NCI-H2107 treated with DMSO at 0.1 percent for 48 hours (cell line): ENCODE results near the gene FBXO31.
"Not testable (repeated sequence)": the region's sequence is repeated elsewhere in the genome, so short reads cannot be mapped to it uniquely, and the experiment has no call there.

Experiments used
- DNase-seq: peaks from one replicate; lab custom pipeline; 2025; ENCODE audit not compliant: unreplicated experiment; lab: John Stamatoyannopoulos, UW

Gene FBXO31

GRCh38 chr16:87387942-87388817 is 4.6 kb upstream of the FBXO31 start:
- peak; percentile 97 for DNase-seq

- not testable (repeated sequence) for DNase-seq
Measured at GRCh38 chr16:87384875-87385167, 1.2 kb upstream of the FBXO31 start.

GRCh38 chr16:87384162-87384874 is 742 bp upstream of the FBXO31 start:
- peak; percentile 46 for DNase-seq

- DNase-seq = no peak
Measured at GRCh38 chr16:87382023-87382785, 1.4 kb downstream of the FBXO31 start.

- no peak for DNase-seq
Measured at GRCh38 chr16:87380881-87381280, 2.7 kb downstream of the FBXO31 start.

GRCh38 chr16:87380403-87380802 is 3.2 kb downstream of the FBXO31 start:
- no peak for DNase-seq

- DNase-seq = not testable (repeated sequence)
Measured at GRCh38 chr16:87379312-87379752, 4.2 kb downstream of the FBXO31 start.

- no peak for DNase-seq
Measured at GRCh38 chr16:87376660-87377059, 6.9 kb downstream of the FBXO31 start.

- no peak for DNase-seq
Measured at GRCh38 chr16:87375426-87376135, 8.0 kb downstream of the FBXO31 start.

- DNase-seq = no peak
Measured at GRCh38 chr16:87374313-87374712, 9.3 kb downstream of the FBXO31 start.

GRCh38 chr16:87372305-87372704 is 11.3 kb downstream of the FBXO31 start:
- DNase-seq = no peak

GRCh38 chr16:87371261-87371866 is 12.2 kb downstream of the FBXO31 start:
- no peak for DNase-seq

- peak; percentile 28 for DNase-seq
Measured at GRCh38 chr16:87369796-87370719, 13.5 kb downstream of the FBXO31 start.

GRCh38 chr16:87369117-87369765 is 14.3 kb downstream of the FBXO31 start:
- DNase-seq = no peak

GRCh38 chr16:87368029-87368770 is 15.4 kb downstream of the FBXO31 start:
- no peak for DNase-seq

GRCh38 chr16:87367529-87367928 is 16.0 kb downstream of the FBXO31 start:
- no peak for DNase-seq

- DNase-seq = no peak
Measured at GRCh38 chr16:87366930-87367329, 16.6 kb downstream of the FBXO31 start.

- DNase-seq = no peak
Measured at GRCh38 chr16:87366288-87366687, 17.3 kb downstream of the FBXO31 start.
